H9 (cell line): ENCODE data around the gene TMEM82. TPM values are rescaled to one million over a fixed set of nuclear protein-coding genes. Genes with fewer than 3 reads are reported as not detected.

ENCODE experiments used
- DNase-seq: peaks from one replicate; pipeline ENCODE4 v3.0.0-alpha.2; 2017
- H2AFZ ChIP-seq: one replicate; pipeline ENCODE4 v1.6.1; 2013; ENCODE audit warnings: mild to moderate bottlenecking, low read length, control low read depth, moderate library complexity
- H2AK5ac ChIP-seq: 2 replicates; pipeline ENCODE4 v1.6.1; 2013; ENCODE audit warnings: low read length, control low read depth, mixed read lengths; ENCODE audit not compliant: insufficient read length
- H2BK120ac ChIP-seq: one replicate; pipeline ENCODE4 v1.6.1; 2013; ENCODE audit warnings: low read depth, mild to moderate bottlenecking, low read length, control low read depth, inconsistent platforms; ENCODE audit not compliant: poor library complexity, severe bottlenecking
- H2BK12ac ChIP-seq: 2 replicates; pipeline ENCODE4 v1.6.1; 2013; ENCODE audit warnings: low read length, control low read depth, mixed read lengths, low read depth; ENCODE audit not compliant: insufficient read length
- H2BK15ac ChIP-seq: 2 replicates; pipeline ENCODE4 v1.6.1; 2013; ENCODE audit warnings: low read depth, low read length, control low read depth
- H2BK20ac ChIP-seq: one replicate; pipeline ENCODE4 v1.6.1; 2013; ENCODE audit warnings: low read depth, mild to moderate bottlenecking, low read length, control low read depth, inconsistent platforms; ENCODE audit not compliant: poor library complexity, severe bottlenecking
- H2BK5ac ChIP-seq: 2 replicates; pipeline ENCODE4 v1.6.1; 2013; ENCODE audit warnings: low read length, control low read depth, mixed read lengths; ENCODE audit not compliant: insufficient read length
- H3K14ac ChIP-seq: 2 replicates; pipeline ENCODE4 v1.6.1; 2013; ENCODE audit warnings: low read length, control low read depth; ENCODE audit not compliant: insufficient read depth
- H3K18ac ChIP-seq: 2 replicates; pipeline ENCODE4 v1.6.1; 2013; ENCODE audit warnings: low read depth, mild to moderate bottlenecking, mixed read lengths, low read length, control low read depth; ENCODE audit not compliant: insufficient read length
- H3K23ac ChIP-seq: 2 replicates; pipeline ENCODE4 v1.6.1; 2013; ENCODE audit warnings: low read length, control low read depth, mixed read lengths, low read depth; ENCODE audit not compliant: insufficient read length
- H3K23me2 ChIP-seq: 2 replicates; pipeline ENCODE4 v1.6.1; 2013; ENCODE audit warnings: low read depth, mild to moderate bottlenecking, mixed read lengths, low read length, control low read depth; ENCODE audit not compliant: insufficient read length, poor library complexity, severe bottlenecking
- H3K27ac ChIP-seq: 2 replicates; pipeline ENCODE4 v1.5.1; 2013; ENCODE audit warnings: low read length, control low read depth, mixed read lengths, low read depth; ENCODE audit not compliant: insufficient read length
- H3K27me3 ChIP-seq: 2 replicates; pipeline ENCODE4 v1.6.1; 2013; ENCODE audit warnings: low read length, control low read depth, inconsistent platforms; ENCODE audit not compliant: insufficient read depth
- H3K4ac ChIP-seq: 2 replicates; pipeline ENCODE4 v1.6.1; 2013; ENCODE audit warnings: low read depth, mild to moderate bottlenecking, control low read depth, inconsistent platforms, low read length, moderate library complexity
- H3K4me1 ChIP-seq: 2 replicates; pipeline ENCODE4 v1.6.1; 2013; ENCODE audit warnings: low read length, control low read depth, inconsistent platforms; ENCODE audit not compliant: insufficient read depth
- H3K4me2 ChIP-seq: 2 replicates; pipeline ENCODE4 v1.6.1; 2013; ENCODE audit warnings: low read length, control low read depth, mixed read lengths; ENCODE audit not compliant: insufficient read length, insufficient read depth
- H3K56ac ChIP-seq: 2 replicates; pipeline ENCODE4 v1.6.1; 2013; ENCODE audit warnings: low read depth, mild to moderate bottlenecking, mixed read lengths, low read length, control low read depth; ENCODE audit not compliant: insufficient read length
- H3K79me1 ChIP-seq: 2 replicates; pipeline ENCODE4 v1.6.1; 2013; ENCODE audit warnings: low read depth, mild to moderate bottlenecking, moderate library complexity, low read length, control low read depth, inconsistent platforms; ENCODE audit not compliant: insufficient read depth, poor library complexity, severe bottlenecking
- H3K79me2 ChIP-seq: 2 replicates; pipeline ENCODE4 v1.6.1; 2013; ENCODE audit warnings: low read length, control low read depth, inconsistent platforms; ENCODE audit not compliant: insufficient read depth
- H3K9ac ChIP-seq: 2 replicates; pipeline ENCODE4 v1.6.1; 2013; ENCODE audit warnings: low read length, control low read depth, mixed read lengths; ENCODE audit not compliant: insufficient read length; ENCODE audit errors: extremely low read depth
- H3K9me3 ChIP-seq: one replicate; pipeline ENCODE4 v1.6.1; 2013; ENCODE audit warnings: low read depth, low read length, inconsistent platforms; ENCODE audit not compliant: control insufficient read depth
- H3T11ph ChIP-seq: one replicate; pipeline ENCODE4 v1.6.1; 2013; ENCODE audit warnings: mild to moderate bottlenecking, low read length, control low read depth, inconsistent platforms
- H4K20me1 ChIP-seq: one replicate; pipeline ENCODE4 v1.6.1; 2013; ENCODE audit not compliant: control insufficient read depth, insufficient read length, insufficient read depth
- H4K5ac ChIP-seq: 2 replicates; pipeline ENCODE4 v1.6.1; 2013; ENCODE audit warnings: low read depth, mild to moderate bottlenecking, mixed read lengths, low read length, control low read depth; ENCODE audit not compliant: insufficient read length
- H4K8ac ChIP-seq: replicated peaks from 2 replicates; pipeline ENCODE4 v1.6.1; 2013; ENCODE audit warnings: low read length, control low read depth, mixed read lengths, low read depth; ENCODE audit not compliant: insufficient read length
- H4K91ac ChIP-seq: 2 replicates; pipeline ENCODE4 v1.6.1; 2013; ENCODE audit warnings: low read depth, mild to moderate bottlenecking, moderate library complexity, mixed read lengths, low read length, control low read depth; ENCODE audit not compliant: insufficient read length
- H3K27ac Mint-ChIP-seq, 3 experiments: 2 replicates in 2 of 3; 3 replicates in 1 of 3; pipeline ENCODE4 v1.8.0; 2020 to 2021; ENCODE audit warnings: mixed read lengths in 3 of 3, mild to moderate bottlenecking in 1 of 3, moderate library complexity in 1 of 3
- H3K27me3 Mint-ChIP-seq: 2 replicates; pipeline ENCODE4 v1.8.0; 2021; ENCODE audit warnings: low read depth, mild to moderate bottlenecking, moderate library complexity, mixed read lengths
- H3K36me3 Mint-ChIP-seq, 3 experiments: 2 replicates in 2 of 3; 3 replicates in 1 of 3; pipeline ENCODE4 v1.8.0; 2020 to 2021; ENCODE audit warnings: low read depth in 3 of 3, mixed read lengths in 3 of 3; ENCODE audit not compliant: insufficient read depth in 1 of 3
- H3K4me1 Mint-ChIP-seq, 2 experiments: 2 replicates each; pipeline ENCODE4 v1.8.0; 2020; ENCODE audit warnings: mixed read lengths in 2 of 2
- H3K4me3 Mint-ChIP-seq, 2 experiments: 2 replicates in 1 of 2; 3 replicates in 1 of 2; pipeline ENCODE4 v1.8.0; 2020 to 2021; ENCODE audit warnings: mild to moderate bottlenecking in 2 of 2, mixed read lengths in 2 of 2, moderate library complexity in 1 of 2
- H3K9me3 Mint-ChIP-seq, 2 experiments: 2 replicates in 1 of 2; 3 replicates in 1 of 2; pipeline ENCODE4 v1.8.0; 2020; ENCODE audit warnings: mild to moderate bottlenecking in 2 of 2, mixed read lengths in 2 of 2, moderate library complexity in 1 of 2
- WGBS: extraction: QIAGEN DNeasy Blood & Tissue Kit; methylation state at CpG from one replicate; pipeline ENCODE4 v1.1.7; 2013; ENCODE audit warnings: missing lambda C conversion rate, low lambda C conversion rate, mixed read lengths; ENCODE audit not compliant: insufficient read length; ENCODE audit errors: extremely low coverage; 5-methylcytosine and 5-hydroxymethylcytosine counted together
- total RNA-seq: library from RNA; stranded (reverse); gene quantifications from 2 replicates; pipeline ENCODE4 v1.2.1, GENCODE V29; 2021
- TF ChIP-seq, protein P1 (sequence below): fragments of 200-600 bp; sonication (generic); conservative IDR thresholded peaks from 3 replicates; pipeline ENCODE4 v1.8.0; 2021; ENCODE audit warnings: antibody characterized with exemption, mild to moderate bottlenecking

The TMEM82 gene
- total RNA-seq, 1 experiment from 2014 or later: 1.4 TPM

DNA sequence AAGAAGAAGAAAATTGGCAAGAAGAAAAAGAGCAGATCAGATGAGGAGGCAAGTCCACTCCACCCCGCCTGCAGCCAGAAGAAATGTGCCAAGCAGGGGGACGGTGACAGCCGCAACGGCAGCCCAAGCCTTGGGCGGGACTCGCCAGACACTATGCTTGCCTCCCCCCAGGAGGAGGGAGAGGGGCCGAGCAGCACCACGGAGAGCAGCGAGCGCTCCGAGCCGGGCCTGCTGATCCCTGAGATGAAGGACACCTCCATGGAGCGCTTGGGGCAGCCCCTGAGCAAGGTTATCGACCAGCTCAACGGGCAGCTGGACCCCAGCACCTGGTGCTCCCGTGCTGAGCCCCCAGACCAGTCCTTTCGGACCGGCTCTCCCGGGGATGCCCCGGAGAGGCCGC, 15.3 kb upstream of the TMEM82 start:
- Mint-ChIP-seq H3K4me3 (no peak overlapping the region), H3K36me3 (peaks cover 16 to 48% (median 36%) of the 10 kb centered on the region in 3 experiments; a peak in 6 of 7 replicates), H3K27me3 (no peaks in the 10 kb centered on the region), H3K4me1 (0 out of 4 replicates have a peak, but pooled peaks cover 0 to 3% of the 10 kb centered on the region in 2 experiments), H3K9me3 (no peaks in the 10 kb centered on the region), H3K27ac (no peak overlapping the region; a peak in 1 of 7 replicates)
- Histone ChIP-seq H3K23me2 (no peaks in the 10 kb centered on the region), H2AK5ac (no peak overlapping the region), H3K79me2 (no peaks in the 10 kb centered on the region), H4K91ac (no peak overlapping the region), H3K4me1 (no peaks in the 10 kb centered on the region), H2BK120ac (no peak overlapping the region), H3K56ac (no peak overlapping the region), H4K8ac (no peak overlapping the region), H3K23ac (no peak overlapping the region), H3K9ac (no peak overlapping the region), H3K27ac (no peak overlapping the region), H2BK5ac (no peak overlapping the region), H3K9me3 (no peaks in the 10 kb centered on the region), H3K4ac (no peak overlapping the region), H2BK12ac (no peak overlapping the region), H3K14ac (no peak overlapping the region), H3K4me2 (no peak overlapping the region), H2BK15ac (no peak overlapping the region), H2BK20ac (no peak overlapping the region), H4K20me1 (no peaks in the 10 kb centered on the region), H3K27me3 (no peaks in the 10 kb centered on the region), H2AFZ (no peak overlapping the region), H3K79me1 (no peaks in the 10 kb centered on the region), H3K18ac (no peak overlapping the region), H3T11ph (no peak overlapping the region), H4K5ac (no peak overlapping the region)
- WGBS: no CpG with 5 or more reads among the region's 21 CpGs
- DNase-seq: no peak
- TF ChIP-seq, protein P1, sequence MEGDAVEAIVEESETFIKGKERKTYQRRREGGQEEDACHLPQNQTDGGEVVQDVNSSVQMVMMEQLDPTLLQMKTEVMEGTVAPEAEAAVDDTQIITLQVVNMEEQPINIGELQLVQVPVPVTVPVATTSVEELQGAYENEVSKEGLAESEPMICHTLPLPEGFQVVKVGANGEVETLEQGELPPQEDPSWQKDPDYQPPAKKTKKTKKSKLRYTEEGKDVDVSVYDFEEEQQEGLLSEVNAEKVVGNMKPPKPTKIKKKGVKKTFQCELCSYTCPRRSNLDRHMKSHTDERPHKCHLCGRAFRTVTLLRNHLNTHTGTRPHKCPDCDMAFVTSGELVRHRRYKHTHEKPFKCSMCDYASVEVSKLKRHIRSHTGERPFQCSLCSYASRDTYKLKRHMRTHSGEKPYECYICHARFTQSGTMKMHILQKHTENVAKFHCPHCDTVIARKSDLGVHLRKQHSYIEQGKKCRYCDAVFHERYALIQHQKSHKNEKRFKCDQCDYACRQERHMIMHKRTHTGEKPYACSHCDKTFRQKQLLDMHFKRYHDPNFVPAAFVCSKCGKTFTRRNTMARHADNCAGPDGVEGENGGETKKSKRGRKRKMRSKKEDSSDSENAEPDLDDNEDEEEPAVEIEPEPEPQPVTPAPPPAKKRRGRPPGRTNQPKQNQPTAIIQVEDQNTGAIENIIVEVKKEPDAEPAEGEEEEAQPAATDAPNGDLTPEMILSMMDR: no peak
